ENCODE results near the gene C17orf114.

The C17orf114 gene

DNA sequence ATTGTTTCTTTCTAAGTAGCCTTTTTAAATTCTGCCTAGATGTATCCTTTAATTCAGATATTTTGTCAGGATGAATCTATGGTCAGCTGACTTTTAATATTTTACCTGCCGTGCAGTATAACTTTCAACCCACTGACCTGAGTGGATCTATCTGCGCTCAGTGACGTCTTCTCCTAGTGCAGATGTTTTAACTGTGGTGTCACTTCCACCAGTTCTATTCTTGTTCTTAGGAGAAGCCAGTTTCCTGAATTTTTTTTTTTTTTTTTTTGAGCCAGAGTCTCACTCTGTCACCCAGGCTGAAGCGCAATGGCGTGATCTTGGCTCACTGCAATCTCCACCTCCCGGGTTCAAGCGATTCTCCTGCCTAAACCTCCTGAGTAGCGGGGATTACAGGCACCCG lies 35.4 kb downstream of the C17orf114 start:
- no peaks in the 10 kb centered on the region for H3K9me3 ChIP-seq (ENCODE audit: control insufficient read depth in 4 of 4, low read length in 3 of 4)
- H3K36me3 ChIP-seq (ENCODE audit: control insufficient read depth in 4 of 4, insufficient read depth in 3 of 4, low read depth in 1 of 4, low read length in 3 of 4) = no peaks in the 10 kb centered on the region
- H3K27ac ChIP-seq (ENCODE audit: low read depth in 1 of 2, low read length in 2 of 2) = peak overlapping the region; percentile 31 to 54
- H3K4me3 ChIP-seq (ENCODE audit: low read depth in 1 of 3, low read length in 3 of 3) = no peak overlapping the region
- no peak for DNase-seq (ENCODE audit: low spot score)
- H3K9ac ChIP-seq (ENCODE audit: low read depth in 1 of 2, low read length in 2 of 2) = no peak overlapping the region
- TF ChIP-seq JUND (IDR thresholded peaks at IDR 0.05) = no peak
- no peak for TF ChIP-seq HNF4G (IDR thresholded peaks at IDR 0.05)
- no peak for TF ChIP-seq TAF1 (conservative IDR thresholded peaks at IDR 0.05)
- TF ChIP-seq, protein P1, sequence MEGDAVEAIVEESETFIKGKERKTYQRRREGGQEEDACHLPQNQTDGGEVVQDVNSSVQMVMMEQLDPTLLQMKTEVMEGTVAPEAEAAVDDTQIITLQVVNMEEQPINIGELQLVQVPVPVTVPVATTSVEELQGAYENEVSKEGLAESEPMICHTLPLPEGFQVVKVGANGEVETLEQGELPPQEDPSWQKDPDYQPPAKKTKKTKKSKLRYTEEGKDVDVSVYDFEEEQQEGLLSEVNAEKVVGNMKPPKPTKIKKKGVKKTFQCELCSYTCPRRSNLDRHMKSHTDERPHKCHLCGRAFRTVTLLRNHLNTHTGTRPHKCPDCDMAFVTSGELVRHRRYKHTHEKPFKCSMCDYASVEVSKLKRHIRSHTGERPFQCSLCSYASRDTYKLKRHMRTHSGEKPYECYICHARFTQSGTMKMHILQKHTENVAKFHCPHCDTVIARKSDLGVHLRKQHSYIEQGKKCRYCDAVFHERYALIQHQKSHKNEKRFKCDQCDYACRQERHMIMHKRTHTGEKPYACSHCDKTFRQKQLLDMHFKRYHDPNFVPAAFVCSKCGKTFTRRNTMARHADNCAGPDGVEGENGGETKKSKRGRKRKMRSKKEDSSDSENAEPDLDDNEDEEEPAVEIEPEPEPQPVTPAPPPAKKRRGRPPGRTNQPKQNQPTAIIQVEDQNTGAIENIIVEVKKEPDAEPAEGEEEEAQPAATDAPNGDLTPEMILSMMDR (IDR thresholded peaks at IDR 0.05; ENCODE audit: low read depth, low read length, missing input control) = no peak
- TF ChIP-seq SP1 (IDR thresholded peaks at IDR 0.05) = no peak
- TF ChIP-seq YY1 (IDR thresholded peaks at IDR 0.05) = no peak
- TF ChIP-seq GABPA (IDR thresholded peaks at IDR 0.05 in 1 of 2, conservative IDR thresholded peaks at IDR 0.05 in 1 of 2) = no peak
- TF ChIP-seq EGR1 (IDR thresholded peaks at IDR 0.05; ENCODE audit: low read depth in 2 of 2) = no peak
- no peak for TF ChIP-seq NR2F2 (IDR thresholded peaks at IDR 0.05)
- no peak for TF ChIP-seq FOXA1 (IDR thresholded peaks at IDR 0.05)
- TF ChIP-seq, protein P2, sequence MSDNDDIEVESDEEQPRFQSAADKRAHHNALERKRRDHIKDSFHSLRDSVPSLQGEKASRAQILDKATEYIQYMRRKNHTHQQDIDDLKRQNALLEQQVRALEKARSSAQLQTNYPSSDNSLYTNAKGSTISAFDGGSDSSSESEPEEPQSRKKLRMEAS (IDR thresholded peaks at IDR 0.05) = no peak
- TF ChIP-seq, protein P3, sequence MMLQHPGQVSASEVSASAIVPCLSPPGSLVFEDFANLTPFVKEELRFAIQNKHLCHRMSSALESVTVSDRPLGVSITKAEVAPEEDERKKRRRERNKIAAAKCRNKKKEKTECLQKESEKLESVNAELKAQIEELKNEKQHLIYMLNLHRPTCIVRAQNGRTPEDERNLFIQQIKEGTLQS (IDR thresholded peaks at IDR 0.05) = no peak
- TF ChIP-seq, protein P4, sequence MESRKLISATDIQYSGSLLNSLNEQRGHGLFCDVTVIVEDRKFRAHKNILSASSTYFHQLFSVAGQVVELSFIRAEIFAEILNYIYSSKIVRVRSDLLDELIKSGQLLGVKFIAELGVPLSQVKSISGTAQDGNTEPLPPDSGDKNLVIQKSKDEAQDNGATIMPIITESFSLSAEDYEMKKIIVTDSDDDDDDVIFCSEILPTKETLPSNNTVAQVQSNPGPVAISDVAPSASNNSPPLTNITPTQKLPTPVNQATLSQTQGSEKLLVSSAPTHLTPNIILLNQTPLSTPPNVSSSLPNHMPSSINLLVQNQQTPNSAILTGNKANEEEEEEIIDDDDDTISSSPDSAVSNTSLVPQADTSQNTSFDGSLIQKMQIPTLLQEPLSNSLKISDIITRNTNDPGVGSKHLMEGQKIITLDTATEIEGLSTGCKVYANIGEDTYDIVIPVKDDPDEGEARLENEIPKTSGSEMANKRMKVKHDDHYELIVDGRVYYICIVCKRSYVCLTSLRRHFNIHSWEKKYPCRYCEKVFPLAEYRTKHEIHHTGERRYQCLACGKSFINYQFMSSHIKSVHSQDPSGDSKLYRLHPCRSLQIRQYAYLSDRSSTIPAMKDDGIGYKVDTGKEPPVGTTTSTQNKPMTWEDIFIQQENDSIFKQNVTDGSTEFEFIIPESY (IDR thresholded peaks at IDR 0.05) = no peak
- TF ChIP-seq, protein P5, sequence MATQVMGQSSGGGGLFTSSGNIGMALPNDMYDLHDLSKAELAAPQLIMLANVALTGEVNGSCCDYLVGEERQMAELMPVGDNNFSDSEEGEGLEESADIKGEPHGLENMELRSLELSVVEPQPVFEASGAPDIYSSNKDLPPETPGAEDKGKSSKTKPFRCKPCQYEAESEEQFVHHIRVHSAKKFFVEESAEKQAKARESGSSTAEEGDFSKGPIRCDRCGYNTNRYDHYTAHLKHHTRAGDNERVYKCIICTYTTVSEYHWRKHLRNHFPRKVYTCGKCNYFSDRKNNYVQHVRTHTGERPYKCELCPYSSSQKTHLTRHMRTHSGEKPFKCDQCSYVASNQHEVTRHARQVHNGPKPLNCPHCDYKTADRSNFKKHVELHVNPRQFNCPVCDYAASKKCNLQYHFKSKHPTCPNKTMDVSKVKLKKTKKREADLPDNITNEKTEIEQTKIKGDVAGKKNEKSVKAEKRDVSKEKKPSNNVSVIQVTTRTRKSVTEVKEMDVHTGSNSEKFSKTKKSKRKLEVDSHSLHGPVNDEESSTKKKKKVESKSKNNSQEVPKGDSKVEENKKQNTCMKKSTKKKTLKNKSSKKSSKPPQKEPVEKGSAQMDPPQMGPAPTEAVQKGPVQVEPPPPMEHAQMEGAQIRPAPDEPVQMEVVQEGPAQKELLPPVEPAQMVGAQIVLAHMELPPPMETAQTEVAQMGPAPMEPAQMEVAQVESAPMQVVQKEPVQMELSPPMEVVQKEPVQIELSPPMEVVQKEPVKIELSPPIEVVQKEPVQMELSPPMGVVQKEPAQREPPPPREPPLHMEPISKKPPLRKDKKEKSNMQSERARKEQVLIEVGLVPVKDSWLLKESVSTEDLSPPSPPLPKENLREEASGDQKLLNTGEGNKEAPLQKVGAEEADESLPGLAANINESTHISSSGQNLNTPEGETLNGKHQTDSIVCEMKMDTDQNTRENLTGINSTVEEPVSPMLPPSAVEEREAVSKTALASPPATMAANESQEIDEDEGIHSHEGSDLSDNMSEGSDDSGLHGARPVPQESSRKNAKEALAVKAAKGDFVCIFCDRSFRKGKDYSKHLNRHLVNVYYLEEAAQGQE (IDR thresholded peaks at IDR 0.05) = no peak
- no peak for TF ChIP-seq RXRA (IDR thresholded peaks at IDR 0.05)
- TF ChIP-seq FOXA2 (IDR thresholded peaks at IDR 0.05) = no peak
- no peak for TF ChIP-seq HNF4A (conservative IDR thresholded peaks at IDR 0.05)
- no peak for TF ChIP-seq RAD21 (IDR thresholded peaks at IDR 0.05)
- no peaks in the 10 kb centered on the region for H3K27me3 ChIP-seq (ENCODE audit: control insufficient read depth in 4 of 4, insufficient read depth in 4 of 4, low read length in 3 of 4)
- 88% methylated on average over 9 of the region's 9 CpGs for WGBS
- peaks cover 0 to 5% (median 3%) of the 10 kb centered on the region in 4 donors for H3K4me1 ChIP-seq (ENCODE audit: control insufficient read depth in 4 of 4, insufficient read depth in 4 of 4, low read length in 3 of 4)
